WTC11 (cell line): ENCODE results near the gene GTF2H4. TPM values are rescaled to one million over a fixed set of nuclear protein-coding genes. Genes with fewer than 3 reads are reported as not detected.

ENCODE experiments used
- ATAC-seq: fragments of 200-7000 bp; cut with Tn5 transposase; 2 replicates; pipeline ENCODE4 v1.10.0; 2021; ENCODE audit warnings: mild to moderate bottlenecking, moderate library complexity
- CTCF ChIA-PET: fragments of 300-600 bp; sonication (Branson Sonifier 250); formaldehyde crosslinking; loops from one replicate; lab custom pipeline; 2021; ENCODE audit warnings: antibody characterized with exemption; lab: Charles Lee
- POLR2A ChIA-PET: fragments of 350-600 bp; sonication (Branson Sonifier 250); formaldehyde crosslinking; loops from one replicate; lab custom pipeline; 2021; ENCODE audit warnings: antibody characterized with exemption; lab: Charles Lee
- DNase-seq: peaks from one replicate; pipeline ENCODE4 v3.0.0; 2021; ENCODE audit warnings: low spot score
- H3K27ac Mint-ChIP-seq: 2 replicates; pipeline ENCODE4 v1.8.0; 2021; ENCODE audit warnings: mixed read lengths
- H3K27me3 Mint-ChIP-seq: 2 replicates; pipeline ENCODE4 v1.8.0; 2021; ENCODE audit warnings: low read depth, mild to moderate bottlenecking, moderate library complexity, mixed read lengths
- H3K36me3 Mint-ChIP-seq: 2 replicates; pipeline ENCODE4 v1.8.0; 2021; ENCODE audit warnings: mixed read lengths
- H3K4me1 Mint-ChIP-seq: 2 replicates; pipeline ENCODE4 v1.8.0; 2022; ENCODE audit warnings: mixed read lengths
- H3K4me3 Mint-ChIP-seq: 2 replicates; pipeline ENCODE4 v1.8.0; 2021; ENCODE audit warnings: mild to moderate bottlenecking, moderate library complexity, mixed read lengths
- H3K9me3 Mint-ChIP-seq: 2 replicates; pipeline ENCODE4 v1.8.0; 2021; ENCODE audit warnings: mixed read lengths
- ATF6 ChIP-seq: sonication (generic); formaldehyde crosslinking; IDR thresholded peaks from 2 replicates; pipeline ENCODE4 v1.8.1; 2023; ENCODE audit warnings: mild to moderate bottlenecking, missing genetic modification reagents
- E2F4 ChIP-seq: sonication (generic); formaldehyde crosslinking; IDR thresholded peaks from 2 replicates; pipeline ENCODE4 v1.8.1; 2022; ENCODE audit warnings: low read depth, mild to moderate bottlenecking, moderate library complexity, missing genetic modification reagents, borderline replicate concordance
- ELF4 ChIP-seq: sonication (generic); formaldehyde crosslinking; IDR thresholded peaks from 2 replicates; pipeline ENCODE4 v1.8.1; 2022; ENCODE audit warnings: low read depth, mild to moderate bottlenecking, moderate library complexity, missing genetic modification reagents
- FOXP4 ChIP-seq: sonication (generic); formaldehyde crosslinking; IDR thresholded peaks from 2 replicates; pipeline ENCODE4 v1.8.0; 2022; ENCODE audit warnings: mild to moderate bottlenecking, missing genetic modification reagents
- HMGXB4 ChIP-seq: sonication (generic); formaldehyde crosslinking; IDR thresholded peaks from 2 replicates; pipeline ENCODE4 v1.8.1; 2023; ENCODE audit warnings: mild to moderate bottlenecking, moderate library complexity, missing genetic modification reagents
- MYBL2 ChIP-seq: sonication (generic); formaldehyde crosslinking; IDR thresholded peaks from 2 replicates; pipeline ENCODE4 v1.8.1; 2023; ENCODE audit warnings: mild to moderate bottlenecking, moderate library complexity, missing genetic modification reagents
- PRRX2 ChIP-seq: fragments of 250-450 bp; sonication (Bioruptor Pico); IDR thresholded peaks from 2 replicates; pipeline ENCODE4 v1.8.0; 2021; ENCODE audit warnings: mild to moderate bottlenecking
- USF1 ChIP-seq: sonication (generic); formaldehyde crosslinking; IDR thresholded peaks from 2 replicates; pipeline ENCODE4 v1.8.0; 2022; ENCODE audit warnings: mild to moderate bottlenecking, missing genetic modification reagents
- ZNF121 ChIP-seq: sonication (generic); formaldehyde crosslinking; IDR thresholded peaks from 2 replicates; pipeline ENCODE4 v1.8.0; 2023; ENCODE audit warnings: missing genetic modification reagents
- ZNF263 ChIP-seq: sonication (generic); formaldehyde crosslinking; IDR thresholded peaks from 2 replicates; pipeline ENCODE4 v1.8.1; 2022; ENCODE audit warnings: low read depth, mild to moderate bottlenecking, moderate library complexity, missing genetic modification reagents
- ZNF281 ChIP-seq: sonication (generic); formaldehyde crosslinking; IDR thresholded peaks from 2 replicates; pipeline ENCODE4 v1.8.0; 2023; ENCODE audit warnings: mild to moderate bottlenecking, missing genetic modification reagents
- ZNF396 ChIP-seq: fragments of 250-450 bp; sonication (Bioruptor Pico); IDR thresholded peaks from 2 replicates; pipeline ENCODE4 v1.8.0; 2021; ENCODE audit warnings: mild to moderate bottlenecking, moderate library complexity, borderline replicate concordance
- ZNF671 ChIP-seq: fragments of 250-450 bp; sonication (Bioruptor Pico); IDR thresholded peaks from 2 replicates; pipeline ENCODE4 v1.8.0; 2021; ENCODE audit warnings: mild to moderate bottlenecking
- total RNA-seq: library from RNA; stranded (reverse); gene quantifications from 3 replicates; pipeline ENCODE4 v1.2.3, GENCODE V29; 2021

GTF2H4 gene
- total RNA-seq, 1 experiment from 2014 or later: 49.2 TPM

- Mint-ChIP-seq H3K4me3 (peak overlapping the region; percentile 83), H3K27me3 (no peaks in the 10 kb centered on the region), H3K36me3 (peaks cover 29% of the 10 kb centered on the region), H3K27ac (peak overlapping the region; percentile 99), H3K9me3 (no peaks in the 10 kb centered on the region), H3K4me1 (peaks cover 59% of the 10 kb centered on the region)
- POLR2A ChIA-PET: interaction anchor here (0.6 to 1.0 kb wide), 4 partner anchors 21 to 58 kb away, joined by 3 to 4 read pairs (median 3); partner anchors contain the start of gene GTF2H4
- ATAC-seq (no peak), DNase-seq (no peak)
- no peak for TF ChIP-seq ELF4 (CRISPR knock-in tag)
- no peak for TF ChIP-seq ATF6
- TF ChIP-seq HMGXB4 (CRISPR knock-in tag): no peak
- TF ChIP-seq MYBL2: no peak
- TF ChIP-seq ZNF671: no peak
- no peak for TF ChIP-seq ZNF396 (CRISPR knock-in tag)
- TF ChIP-seq ZNF281: no peak
- no peak for TF ChIP-seq E2F4
- no peak for TF ChIP-seq FOXP4
- TF ChIP-seq USF1 (CRISPR knock-in tag): no peak
- no peak for TF ChIP-seq PRRX2
- CTCF ChIA-PET: interaction anchor here (0.6 to 13.3 kb wide), 11 partner anchors 9 to 201 kb away, joined by 3 to 164 read pairs (median 4); partner anchors contain the start of genes GTF2H4 and VARS2
Measured at GRCh38 chr6:30886897-30887255, 21.1 kb upstream of the GTF2H4 start.

- H3K4me3 Mint-ChIP-seq: no peak overlapping the region
- H3K4me1 Mint-ChIP-seq: peaks cover 53% of the 10 kb centered on the region
- DNase-seq: no peak
- no peak for ATAC-seq
- TF ChIP-seq ZNF263 (no peak), ZNF121 (no peak), HMGXB4 (CRISPR knock-in tag) (no peak), E2F4 (no peak)
- ChIA-PET CTCF (interaction anchor here (1.6 to 2.9 kb wide), 3 partner anchors 28 to 199 kb away, joined by 3 to 20 read pairs (median 7); no protein-coding TSS in a partner anchor), POLR2A (no interaction called here)
- no peaks in the 10 kb centered on the region for H3K27me3 Mint-ChIP-seq
- no peaks in the 10 kb centered on the region for H3K9me3 Mint-ChIP-seq
- H3K36me3 Mint-ChIP-seq: peaks cover 35% of the 10 kb centered on the region
- H3K27ac Mint-ChIP-seq: 0 out of 2 replicates have a peak overlapping the region, but pooled peaks have one; percentile 63
Measured at GRCh38 chr6:30887901-30888815, 19.8 kb upstream of the GTF2H4 start.
